ENCODE results near the gene RPS15. TPM values are rescaled to one million over a fixed set of nuclear protein-coding genes. Genes with fewer than 3 reads are reported as not detected.

RPS15 gene
- total and polyA plus RNA-seq, 2 donors (not counting 3 experiments of a cell fraction or from before 2014, with no cell fraction given): 1,260 to 3,270 TPM

DNA sequence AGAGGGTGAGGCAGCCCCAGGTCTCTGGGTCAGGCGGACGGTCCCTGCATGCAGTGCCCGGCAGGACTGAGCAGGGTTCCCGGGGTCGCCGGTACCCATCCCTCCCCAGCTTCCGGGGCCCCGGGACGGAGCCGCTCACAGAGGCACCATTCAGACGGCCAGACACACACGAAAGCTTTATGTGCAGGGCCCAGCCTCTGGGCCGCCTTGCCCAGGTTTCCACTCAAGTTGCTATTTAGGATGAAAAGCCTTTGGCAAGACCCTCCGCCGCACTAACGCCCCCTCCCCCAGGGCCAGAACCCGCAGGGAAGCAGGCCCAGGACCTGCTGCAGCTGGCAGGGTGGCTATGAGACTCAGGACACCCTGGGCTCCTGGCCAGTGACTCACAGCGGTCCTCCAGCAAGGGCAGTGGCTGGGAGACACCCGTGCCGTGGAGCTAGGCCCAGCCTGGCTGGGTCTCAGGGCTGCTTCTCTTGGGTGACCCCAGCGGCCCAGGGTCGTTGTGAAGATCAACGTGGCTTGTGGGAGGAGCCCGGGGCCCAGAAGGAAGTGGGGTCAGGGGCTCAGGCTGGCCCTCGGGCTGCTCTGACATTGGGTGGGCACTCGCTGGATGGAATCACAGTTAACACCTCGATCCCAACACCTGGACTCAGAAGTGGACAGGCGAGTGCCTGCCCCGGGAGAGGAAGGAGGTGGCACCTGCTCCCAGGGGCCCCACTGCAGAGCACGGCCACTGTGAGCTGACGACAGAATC is 36.0 kb downstream of the RPS15 start:
- peaks cover 0 to 3% of the 10 kb centered on the region in 2 experiments for H3K36me3 ChIP-seq (ENCODE audit: control insufficient read depth in 2 of 2, extremely low read depth in 1 of 2, insufficient read depth in 2 of 2, low read length in 2 of 2)
- H3K9me1 ChIP-seq (replicated peaks; ENCODE audit: control insufficient read depth, extremely low read depth, insufficient read depth, low read length): no peaks in the 10 kb centered on the region
- no peaks in the 10 kb centered on the region for H4K20me1 ChIP-seq (replicated peaks; ENCODE audit: control insufficient read depth, extremely low read depth, insufficient read depth, low read length)
- no peak overlapping the region for H3K9ac ChIP-seq (replicated peaks; ENCODE audit: extremely low read depth, insufficient read depth, low read length)
- no TSS peak for BruUV-seq (replicated peaks)
- H3K27ac ChIP-seq (ENCODE audit: insufficient read depth, low read depth, low read length): no peak overlapping the region
- peaks cover 22 to 40% of the 10 kb centered on the region in 2 experiments for H3K27me3 ChIP-seq (ENCODE audit: control insufficient read depth in 2 of 2, insufficient read depth in 2 of 2, low read length in 2 of 2)
- intact Hi-C loops (cut with micrococcal nuclease) (no loop called here), dilution Hi-C loops (cut with MboI; ENCODE audit: extremely low pct_ligation_motif_present, low sequenced_read_pairs) (no loop called here)
- no peak overlapping the region for H2AFZ ChIP-seq (ENCODE audit: low read depth, low read length)
- TF ChIP-seq GATA2 (IDR thresholded peaks at IDR 0.05; ENCODE audit: insufficient read depth, insufficient read length, low read depth, low read length) (no peak), MYC (IDR thresholded peaks at IDR 0.05; ENCODE audit: low read depth, low read length) (no peak), POLR2AphosphoS5 (IDR thresholded peaks at IDR 0.05; ENCODE audit: insufficient read depth, low read depth, low read length) (no peak), JUN (IDR thresholded peaks at IDR 0.05; ENCODE audit: borderline replicate concordance, insufficient read depth, insufficient read length, low read depth) (no peak), MAX (IDR thresholded peaks at IDR 0.05; ENCODE audit: insufficient read depth, insufficient read length) (no peak), EZH2 (IDR thresholded peaks at IDR 0.05; ENCODE audit: borderline replicate concordance, low read depth, low read length, severe bottlenecking) (no peak), CTCF (IDR thresholded peaks at IDR 0.05; ENCODE audit: extremely low read depth in 1 of 2, insufficient read depth in 1 of 2, low read depth in 1 of 2, low read length in 2 of 2) (no peak), POLR2A (IDR thresholded peaks at IDR 0.05; ENCODE audit: low read depth, low read length) (no peak), FOS (IDR thresholded peaks at IDR 0.05; ENCODE audit: borderline replicate concordance, insufficient read depth, low read length) (no peak)
- peaks cover 7% of the 10 kb centered on the region for H3K4me1 ChIP-seq (ENCODE audit: control insufficient read depth, extremely low read depth, insufficient read depth, low read length)
- DNase-seq (ENCODE audit: low read depth, low spot score) (no peak), FAIRE-seq (no peak)
- ChIA-PET CTCF (interaction anchor here (0.9 to 2.4 kb wide), 4 partner anchors 8 to 29 kb away, joined by 3 to 12 read pairs (median 4); no protein-coding TSS in a partner anchor), POLR2A (no interaction called here)
- peaks cover 5% of the 10 kb centered on the region for H3K79me2 ChIP-seq (ENCODE audit: control insufficient read depth, insufficient read depth, low read length)
- H3K9me3 ChIP-seq (replicated peaks; ENCODE audit: control insufficient read depth, insufficient read depth, low read length): no peaks in the 10 kb centered on the region
- no peak overlapping the region for H3K4me3 ChIP-seq (replicated peaks in 1 of 3; ENCODE audit: insufficient read depth in 1 of 3, low read depth in 1 of 3, low read length in 3 of 3)
- no peak overlapping the region for H3K4me2 ChIP-seq (ENCODE audit: insufficient read depth, low read length)
